HFFc6 (cell line): ENCODE results near the gene DNASE1L1. TPM values are rescaled to one million over a fixed set of nuclear protein-coding genes. Genes with fewer than 3 reads are reported as not detected.
"Not testable (repeated sequence)": the region's sequence is repeated elsewhere in the genome, so short reads cannot be mapped to it uniquely, and the experiment has no call there.

ENCODE experiments used
- DNase-seq: peaks from one replicate; pipeline ENCODE4 v3.0.0-alpha.2; 2018
- H3K27ac Mint-ChIP-seq: 2 replicates; pipeline ENCODE4 v1.8.0; 2020; ENCODE audit warnings: mild to moderate bottlenecking, mixed read lengths
- H3K27me3 Mint-ChIP-seq: 2 replicates; pipeline ENCODE4 v1.8.0; 2021; ENCODE audit warnings: mild to moderate bottlenecking, moderate library complexity, mixed read lengths; ENCODE audit not compliant: insufficient read depth
- H3K36me3 Mint-ChIP-seq: 2 replicates; pipeline ENCODE4 v1.8.0; 2021; ENCODE audit warnings: low read depth, mixed read lengths
- H3K4me1 Mint-ChIP-seq: 2 replicates; pipeline ENCODE4 v1.8.0; 2020; ENCODE audit warnings: low read depth, mixed read lengths
- H3K4me3 Mint-ChIP-seq: 2 replicates; pipeline ENCODE4 v1.8.0; 2020; ENCODE audit warnings: mild to moderate bottlenecking, moderate library complexity, mixed read lengths
- H3K9me3 Mint-ChIP-seq: 2 replicates; pipeline ENCODE4 v1.8.0; 2020; ENCODE audit warnings: mild to moderate bottlenecking, mixed read lengths
- CTCF ChIP-seq: fragments of 200-600 bp; sonication (generic); IDR thresholded peaks from 2 replicates; pipeline ENCODE4 v1.5.0; 2021; ENCODE audit warnings: antibody characterized with exemption, mild to moderate bottlenecking
- total RNA-seq, 6 experiments: library from RNA; stranded (reverse); fragmentation: NEBNext Ultra II Directional; extraction: Animal tissue kit (Norgen Biotek cat#: 25700); gene quantifications; 2 replicates in 1 of 6; 3 replicates in 5 of 6; pipeline ENCODE4 v1.2.3, GENCODE V29; 2021

The DNASE1L1 gene
- total RNA-seq, 6 experiments from 2014 or later: 74.8 to 96.3 (median 87.4) TPM

GRCh38 chrX:154389812-154390747 lies 19.0 kb downstream of the DNASE1L1 start:
- not testable (repeated sequence) for H3K36me3 Mint-ChIP-seq, H3K27me3 Mint-ChIP-seq, DNase-seq, H3K9me3 Mint-ChIP-seq, H3K4me3 Mint-ChIP-seq, H3K4me1 Mint-ChIP-seq, H3K27ac Mint-ChIP-seq
- peak; percentile 14; the same call in 1 of the 2 replicates for TF ChIP-seq CTCF

GRCh38 chrX:154388649-154389048 lies 20.4 kb downstream of the DNASE1L1 start:
- H3K36me3 Mint-ChIP-seq, H3K27ac Mint-ChIP-seq, H3K9me3 Mint-ChIP-seq, H3K27me3 Mint-ChIP-seq, H3K4me1 Mint-ChIP-seq, DNase-seq, H3K4me3 Mint-ChIP-seq: not testable (repeated sequence)

- H3K27ac Mint-ChIP-seq, H3K4me1 Mint-ChIP-seq, DNase-seq, H3K4me3 Mint-ChIP-seq, H3K27me3 Mint-ChIP-seq, H3K9me3 Mint-ChIP-seq, H3K36me3 Mint-ChIP-seq: not testable (repeated sequence)
Measured at GRCh38 chrX:154388094-154388493, 21.0 kb downstream of the DNASE1L1 start.

GRCh38 chrX:154384284-154384892 lies 24.7 kb downstream of the DNASE1L1 start:
- Mint-ChIP-seq H3K4me1 (peaks cover 11% of the 10 kb centered on the region), H3K27me3 (peaks cover 3% of the 10 kb centered on the region), H3K27ac (no peak overlapping the region), H3K9me3 (no peaks in the 10 kb centered on the region), H3K36me3 (peaks cover 6% of the 10 kb centered on the region; the same call in 1 of the 2 replicates), H3K4me3 (no peak overlapping the region)
- TF ChIP-seq CTCF: peak; percentile 70
- DNase-seq: no peak

GRCh38 chrX:154383359-154384283 lies 25.4 kb downstream of the DNASE1L1 start:
- H3K4me3 Mint-ChIP-seq: no peak overlapping the region
- H3K27me3 Mint-ChIP-seq: peaks cover 3% of the 10 kb centered on the region
- no peak for TF ChIP-seq CTCF
- peaks cover 11% of the 10 kb centered on the region for H3K4me1 Mint-ChIP-seq
- H3K36me3 Mint-ChIP-seq: peaks cover 6% of the 10 kb centered on the region; the same call in 1 of the 2 replicates
- H3K27ac Mint-ChIP-seq: no peak overlapping the region
- H3K9me3 Mint-ChIP-seq: no peaks in the 10 kb centered on the region
- DNase-seq: no peak

GRCh38 chrX:154382483-154383069 lies 26.5 kb downstream of the DNASE1L1 start:
- H3K4me1 Mint-ChIP-seq: peaks cover 11% of the 10 kb centered on the region
- TF ChIP-seq CTCF: no peak
- H3K27me3 Mint-ChIP-seq: peaks cover 3% of the 10 kb centered on the region
- H3K9me3 Mint-ChIP-seq: no peaks in the 10 kb centered on the region
- no peak overlapping the region for H3K27ac Mint-ChIP-seq
- peaks cover 6% of the 10 kb centered on the region; the same call in 1 of the 2 replicates for H3K36me3 Mint-ChIP-seq
- no peak for DNase-seq
- H3K4me3 Mint-ChIP-seq: no peak overlapping the region
